AG04450 (cell line): Measurements from ENCODE around the gene ATP2B2. TPM values are rescaled to one million over a fixed set of nuclear protein-coding genes. Genes with fewer than 3 reads are reported as not detected.
A peak's percentile ranks its signal among the peaks of the same experiment; 100 is the strongest.

ENCODE experiments used
- CTCF ChIA-PET: fragments of 300-600, 350-600 bp; formaldehyde crosslinking; extraction: SDS; loops from one replicate; lab custom pipeline; 2022; ENCODE audit warnings: antibody characterized with exemption, inconsistent platforms; lab: Charles Lee
- POLR2A ChIA-PET: fragments of 350-600 bp; formaldehyde crosslinking; extraction: SDS; loops from one replicate; lab custom pipeline; 2021; ENCODE audit warnings: antibody characterized with exemption, inconsistent platforms; lab: Yijun Ruan, JAX
- DNase-seq: peaks from one replicate; pipeline ENCODE4 v3.0.0-alpha.2; 2011; ENCODE audit warnings: low read depth, low spot score
- H3K27ac ChIP-seq: one replicate; pipeline ENCODE4 v1.5.1; 2012; ENCODE audit warnings: low read depth, low read length, control low read depth
- H3K27me3 ChIP-seq: one replicate; pipeline ENCODE4 v1.6.0; 2012; ENCODE audit warnings: low read length; ENCODE audit not compliant: control insufficient read depth, insufficient read depth
- H3K4me3 ChIP-seq: 2 replicates; pipeline ENCODE4 v1.5.1; 2011; ENCODE audit warnings: mild to moderate bottlenecking, low read depth, low read length, control low read depth
- H3K9me3 ChIP-seq: 2 replicates; pipeline ENCODE4 v1.5.1; 2012; ENCODE audit warnings: low read length; ENCODE audit not compliant: control insufficient read depth, insufficient read depth
- polyA plus RNA-seq: library from polyadenylated mRNA; depleted of rRNA; stranded (reverse); fragments of >200 nt; gene quantifications from 2 replicates; pipeline ENCODE4 v1.2.3, GENCODE V29; 2011; rRNA removed
- small RNA-seq: library from RNA; depleted of rRNA; stranded (forward); fragments of <200 nt; gene quantifications from one replicate; pipeline ENCODE3, GENCODE V24; 2012; ENCODE audit warnings: low read depth; ENCODE audit not compliant: insufficient read length
- TF ChIP-seq, protein P1 (sequence below): IDR thresholded peaks from 2 replicates; pipeline ENCODE4 v1.5.1; 2011; ENCODE audit warnings: low read depth, low read length, control low read depth, inconsistent platforms

Gene ATP2B2
- polyA plus RNA-seq, 1 experiment: 0.01 TPM

GRCh38 chr3:10278501-10278900 is 226.9 kb downstream of the ATP2B2 start:
- no peaks in the 10 kb centered on the region for H3K27me3 ChIP-seq
- H3K9me3 ChIP-seq: no peaks in the 10 kb centered on the region
- no peak overlapping the region for H3K27ac ChIP-seq
- ChIA-PET CTCF (no interaction called here), POLR2A (no interaction called here)
- H3K4me3 ChIP-seq: no peak overlapping the region
- no peak for DNase-seq
- TF ChIP-seq, protein P1, sequence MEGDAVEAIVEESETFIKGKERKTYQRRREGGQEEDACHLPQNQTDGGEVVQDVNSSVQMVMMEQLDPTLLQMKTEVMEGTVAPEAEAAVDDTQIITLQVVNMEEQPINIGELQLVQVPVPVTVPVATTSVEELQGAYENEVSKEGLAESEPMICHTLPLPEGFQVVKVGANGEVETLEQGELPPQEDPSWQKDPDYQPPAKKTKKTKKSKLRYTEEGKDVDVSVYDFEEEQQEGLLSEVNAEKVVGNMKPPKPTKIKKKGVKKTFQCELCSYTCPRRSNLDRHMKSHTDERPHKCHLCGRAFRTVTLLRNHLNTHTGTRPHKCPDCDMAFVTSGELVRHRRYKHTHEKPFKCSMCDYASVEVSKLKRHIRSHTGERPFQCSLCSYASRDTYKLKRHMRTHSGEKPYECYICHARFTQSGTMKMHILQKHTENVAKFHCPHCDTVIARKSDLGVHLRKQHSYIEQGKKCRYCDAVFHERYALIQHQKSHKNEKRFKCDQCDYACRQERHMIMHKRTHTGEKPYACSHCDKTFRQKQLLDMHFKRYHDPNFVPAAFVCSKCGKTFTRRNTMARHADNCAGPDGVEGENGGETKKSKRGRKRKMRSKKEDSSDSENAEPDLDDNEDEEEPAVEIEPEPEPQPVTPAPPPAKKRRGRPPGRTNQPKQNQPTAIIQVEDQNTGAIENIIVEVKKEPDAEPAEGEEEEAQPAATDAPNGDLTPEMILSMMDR: no peak

- no peaks in the 10 kb centered on the region for H3K27me3 ChIP-seq
- no peaks in the 10 kb centered on the region for H3K9me3 ChIP-seq
- H3K4me3 ChIP-seq: no peak overlapping the region
- TF ChIP-seq, protein P1: no peak
- DNase-seq: no peak
- POLR2A ChIA-PET: no interaction called here
- CTCF ChIA-PET: interaction anchor here (0.6 kb wide), 2 partner anchors 457 to 1161 kb away, joined by 3 read pairs; no protein-coding TSS in a partner anchor
- H3K27ac ChIP-seq: no peak overlapping the region
These were observed 228.2 kb downstream of the ATP2B2 start for GRCh38 chr3:10277115-10277625.

- TF ChIP-seq, protein P1: no peak
- CTCF ChIA-PET: interaction anchor here (1.4 to 1.7 kb wide), 2 partner anchors 11 to 12 kb away, joined by 7 to 9 read pairs; no protein-coding TSS in a partner anchor
- POLR2A ChIA-PET: no interaction called here
These were observed 230.8 kb downstream of the ATP2B2 start for GRCh38 chr3:10274601-10275000.

More at GRCh38 chr3:10274601-10275000, 230.8 kb downstream of the ATP2B2 start:
- Histone ChIP-seq H3K9me3 (no peaks in the 10 kb centered on the region), H3K27ac (no peak overlapping the region), H3K4me3 (no peak overlapping the region), H3K27me3 (no peaks in the 10 kb centered on the region)
- DNase-seq: no peak

Small RNA genes within 50 kb of the gene (small RNA-seq; reads per million reads assigned to genes)
- 3.0 reads per million, percentile 17 among the genes with 10 or more reads in this experiment for gene MIR378B
- gene MIR885: not detected
- not detected for gene RF02126

Other genes with a start within 250 kb of the ATP2B2 start
- 0.10 TPM in 1 of 2 replicates, not detected in the other for gene GHRL, start 212.6 kb downstream of the ATP2B2 start, polyA plus RNA-seq
- gene SEC13, start 184.5 kb downstream of the ATP2B2 start, polyA plus RNA-seq: 195 and 268 TPM in 2 replicates